Measurements from ENCODE around the gene SORBS1.

GRCh38 chr10:95480102-95480900 lies 80.9 kb downstream of the SORBS1 start:
- TF ChIP-seq CTCF (IDR thresholded peaks at IDR 0.05) = no peak
- TF ChIP-seq POLR2A (IDR thresholded peaks at IDR 0.05) = no peak

Data from testis (tissue), 2 donors.